GM10266 (cell line): Measurements from ENCODE around the gene SPRY4.
"Not testable (repeated sequence)": the region's sequence is repeated elsewhere in the genome, so short reads cannot be mapped to it uniquely, and the experiment has no call there.

Experiments used
- DNase-seq: peaks from one replicate; pipeline ENCODE4 v3.0.0; 2012; ENCODE audit errors: extremely low spot score
- CTCF ChIP-seq: IDR thresholded peaks from 2 replicates; pipeline ENCODE4 v1.5.1; 2012; ENCODE audit warnings: mild to moderate bottlenecking, low read depth; ENCODE audit not compliant: control insufficient read depth, insufficient read depth; ENCODE audit errors: missing control alignments

SPRY4 gene

GRCh38 chr5:142350021-142350420 lies 25.2 kb upstream of the SPRY4 start:
- no peak for TF ChIP-seq CTCF
- DNase-seq: no peak

GRCh38 chr5:142346706-142347105 lies 21.9 kb upstream of the SPRY4 start:
- no peak for DNase-seq

GRCh38 chr5:142344915-142345314 lies 20.1 kb upstream of the SPRY4 start:
- not testable (repeated sequence) for DNase-seq

More at GRCh38 chr5:142346706-142347105, 21.9 kb upstream of the SPRY4 start:
- TF ChIP-seq CTCF: no peak

- TF ChIP-seq CTCF: no peak
- DNase-seq: no peak
These were observed 18.7 kb upstream of the SPRY4 start for GRCh38 chr5:142343531-142343930.

GRCh38 chr5:142342128-142342981 lies 17.5 kb upstream of the SPRY4 start:
- no peak for TF ChIP-seq CTCF
- no peak for DNase-seq

GRCh38 chr5:142339781-142340180 lies 15.0 kb upstream of the SPRY4 start:
- no peak for TF ChIP-seq CTCF
- no peak for DNase-seq

- no peak for DNase-seq
- TF ChIP-seq CTCF: no peak
These were observed 9.7 kb upstream of the SPRY4 start for GRCh38 chr5:142334538-142334937.

- DNase-seq: not testable (repeated sequence)
These were observed 8.9 kb upstream of the SPRY4 start for GRCh38 chr5:142333749-142334148.
